H1 (cell line): ENCODE data around the gene MYOZ2. TPM values are rescaled to one million over a fixed set of nuclear protein-coding genes. Genes with fewer than 3 reads are reported as not detected.
A peak's percentile ranks its signal among the peaks of the same experiment; 100 is the strongest.

ENCODE experiments used
- HDAC2 ChIP-seq, 2 experiments: fragments of 300-600 bp in 1 of 2; sonication (generic) in 1 of 2; IDR thresholded peaks; 2 replicates each; pipeline ENCODE4 v1.6.1; 2011 to 2012; ENCODE audit warnings: low read depth in 2 of 2, low read length in 2 of 2, mild to moderate bottlenecking in 2 of 2, moderate library complexity in 2 of 2, borderline replicate concordance in 1 of 2, inconsistent platforms in 1 of 2
- JUND ChIP-seq: IDR thresholded peaks from 2 replicates; pipeline ENCODE4 v1.6.1; 2011; ENCODE audit warnings: mild to moderate bottlenecking, improper control_type of control experiment, low read length
- KDM4A ChIP-seq: IDR thresholded peaks from one replicate; pipeline ENCODE4 v1.7.1; 2012; ENCODE audit warnings: low read depth, mild to moderate bottlenecking, moderate library complexity, low read length, inconsistent platforms; ENCODE audit not compliant: severe bottlenecking
- KDM5A ChIP-seq: fragments of 200-600 bp; IDR thresholded peaks from 2 replicates; pipeline ENCODE4 v1.7.1; 2012; ENCODE audit warnings: mild to moderate bottlenecking, low read length, inconsistent platforms, mixed read lengths
- POLR2AphosphoS5 ChIP-seq: IDR thresholded peaks from 2 replicates; pipeline ENCODE4 v1.6.1; 2011; ENCODE audit warnings: low read depth, low read length
- POU5F1 ChIP-seq: IDR thresholded peaks from 2 replicates; pipeline ENCODE4 v1.6.1; 2011; ENCODE audit warnings: low read depth, mild to moderate bottlenecking, low read length, moderate library complexity
- RFX5 ChIP-seq: IDR thresholded peaks from 2 replicates; pipeline ENCODE4 v1.6.1; 2011; ENCODE audit warnings: low read depth, low read length, improper control_type of control experiment, borderline replicate concordance
- SAP30 ChIP-seq: fragments of 300-600 bp; sonication (generic); IDR thresholded peaks from 2 replicates; pipeline ENCODE4 v1.7.1; 2012; ENCODE audit warnings: low read length, moderate library complexity, mild to moderate bottlenecking, inconsistent platforms; ENCODE audit not compliant: insufficient read depth, insufficient replicate concordance
- SIN3A ChIP-seq, 2 experiments: IDR thresholded peaks in 1 of 2; conservative IDR thresholded peaks in 1 of 2; 2 replicates each; pipeline ENCODE4 v1.6.1; 2011 to 2012; ENCODE audit warnings: low read length in 2 of 2, improper control_type of control experiment in 1 of 2, low read depth in 1 of 2, mild to moderate bottlenecking in 1 of 2
- SP4 ChIP-seq: IDR thresholded peaks from 2 replicates; pipeline ENCODE4 v1.6.1; 2012; ENCODE audit warnings: low read length, inconsistent platforms
- polyA plus RNA-seq, 7 experiments: library from polyadenylated mRNA; depleted of rRNA in 3 of 7; stranded (reverse) in 5 of 7; unstranded in 2 of 7; fragments of >200 nt in 5 of 7; fragments of 200-250 nt in 2 of 7; gene quantifications; 1 replicate in 5 of 7; 2 replicates in 1 of 7; 4 replicates in 1 of 7; pipeline versions ENCODE4 v1.2.1 to v1.2.3, GENCODE V29; 2011 to 2013; ENCODE audit warnings: missing spikeins in 2 of 7, mixed read lengths in 2 of 7
- total RNA-seq: library from RNA; stranded (reverse); fragmentation: NEBNext Ultra II Directional; extraction: Animal tissue kit (Norgen Biotek cat#: 25700); gene quantifications from 2 replicates; pipeline ENCODE4 v1.2.1, GENCODE V29; 2021
- TF ChIP-seq, protein P1 (sequence below): IDR thresholded peaks from 2 replicates; pipeline ENCODE4 v1.6.1; 2011; ENCODE audit warnings: low read length, improper control_type of control experiment

Gene MYOZ2
- total and polyA plus RNA-seq, 2 of the 8 experiments (the other 6 are each of a cell fraction or from before 2014, with no cell fraction given), result not detected

DNA sequence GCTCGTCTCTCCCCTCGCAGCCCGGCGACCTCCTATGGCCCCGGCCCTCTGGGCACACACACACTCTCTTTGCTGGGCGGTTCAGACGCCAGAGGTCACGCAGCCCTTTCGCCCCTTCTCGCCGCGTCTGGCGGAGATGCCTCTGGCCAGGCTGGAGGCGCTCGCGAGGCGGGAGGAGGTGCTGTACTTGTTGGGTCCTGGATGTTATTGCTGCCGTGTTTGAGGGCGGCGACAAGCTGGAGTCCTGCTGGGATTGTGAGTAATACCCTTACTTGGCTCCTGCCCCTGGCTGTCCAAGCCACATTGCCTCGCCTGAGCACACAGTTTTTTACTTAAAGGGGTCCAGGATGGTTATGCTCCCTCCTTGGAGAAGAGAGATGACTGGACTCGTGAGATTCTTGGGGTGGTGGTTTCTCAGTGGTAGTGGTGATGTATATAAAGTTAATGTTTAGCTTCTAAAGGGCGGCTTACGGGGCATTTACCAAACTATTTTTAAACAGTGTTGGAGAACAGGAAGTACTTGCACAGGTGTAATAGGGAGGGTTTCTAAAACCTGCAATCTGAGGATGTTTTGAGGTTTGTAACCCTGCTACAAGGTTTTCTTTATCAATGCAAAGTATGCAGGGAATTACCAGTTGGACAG, 77.5 kb downstream of the MYOZ2 start (continued):
- TF ChIP-seq KDM5A (no peak), SAP30 (peak; percentile 54), KDM4A (peak; percentile 45), JUND (peak; percentile 70), RFX5 (no peak), HDAC2 (IDR thresholded peaks at IDR 0.05; ENCODE audit: borderline replicate concordance in 1 of 2, low read depth in 2 of 2, low read length in 2 of 2) (0 out of 4 replicates have a peak, but pooled peaks of 1 of the 2 experiments have one; percentile 30), SIN3A (conservative IDR thresholded peaks at IDR 0.05 in 1 of 2, IDR thresholded peaks at IDR 0.05 in 1 of 2; ENCODE audit: low read depth in 1 of 2, low read length in 2 of 2) (peak; percentile 16 to 56; a peak in 1 of 4 replicates), SP4 (peak; percentile 5; the same call in 1 of the 2 replicates), POU5F1 (no peak), POLR2AphosphoS5 (peak; percentile 81)
- TF ChIP-seq, protein P1, sequence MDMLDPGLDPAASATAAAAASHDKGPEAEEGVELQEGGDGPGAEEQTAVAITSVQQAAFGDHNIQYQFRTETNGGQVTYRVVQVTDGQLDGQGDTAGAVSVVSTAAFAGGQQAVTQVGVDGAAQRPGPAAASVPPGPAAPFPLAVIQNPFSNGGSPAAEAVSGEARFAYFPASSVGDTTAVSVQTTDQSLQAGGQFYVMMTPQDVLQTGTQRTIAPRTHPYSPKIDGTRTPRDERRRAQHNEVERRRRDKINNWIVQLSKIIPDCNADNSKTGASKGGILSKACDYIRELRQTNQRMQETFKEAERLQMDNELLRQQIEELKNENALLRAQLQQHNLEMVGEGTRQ, result no peak
